H1 (cell line): Measurements from ENCODE around the gene WDR33.

ENCODE experiments used
- JUN ChIP-seq: IDR thresholded peaks from 2 replicates; pipeline ENCODE4 v1.6.1; 2011; ENCODE audit warnings: low read depth, mild to moderate bottlenecking, improper control_type of control experiment, low read length
- RNF2 ChIP-seq: fragments of 200-900, 300-1000 bp; sonication (generic); IDR thresholded peaks from 2 replicates; pipeline ENCODE4 v1.7.1; 2016; ENCODE audit warnings: borderline replicate concordance, low read depth, mild to moderate bottlenecking, antibody characterized with exemption, low read length; ENCODE audit not compliant: poor library complexity, severe bottlenecking; ENCODE audit errors: missing control alignments
- TF ChIP-seq, protein P1 (sequence below), 3 experiments: IDR thresholded peaks; 1 replicate in 2 of 3; 2 replicates in 1 of 3; pipeline versions ENCODE4 v1.5.1 to v1.6.1; 2011; ENCODE audit warnings: low read length in 3 of 3, mild to moderate bottlenecking in 3 of 3, inconsistent platforms in 2 of 3, low read depth in 1 of 3, moderate library complexity in 1 of 3; ENCODE audit not compliant: insufficient read depth in 1 of 3; ENCODE audit errors: control extremely low read depth in 1 of 3

DNA sequence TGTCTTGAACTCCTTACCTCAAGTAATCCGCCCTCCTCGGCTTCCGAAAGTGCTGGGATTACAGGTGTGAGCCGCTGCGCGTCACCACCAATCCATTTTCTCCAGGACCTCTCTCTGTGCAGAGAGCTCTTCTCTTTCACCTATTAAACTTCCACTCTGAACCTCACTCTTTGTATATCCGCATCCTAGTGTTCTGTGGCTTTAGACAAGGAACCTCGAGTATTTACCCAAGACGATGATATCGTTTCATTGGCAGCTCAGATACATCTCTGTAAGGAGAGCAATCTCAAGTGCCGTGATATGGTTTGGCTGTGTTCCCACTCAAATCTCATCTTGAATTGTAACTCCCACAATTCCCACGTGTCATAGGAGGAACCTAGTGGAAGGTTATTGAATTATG, 15.1 kb upstream of the WDR33 start:
- TF ChIP-seq RNF2, result no peak
- TF ChIP-seq, protein P1, sequence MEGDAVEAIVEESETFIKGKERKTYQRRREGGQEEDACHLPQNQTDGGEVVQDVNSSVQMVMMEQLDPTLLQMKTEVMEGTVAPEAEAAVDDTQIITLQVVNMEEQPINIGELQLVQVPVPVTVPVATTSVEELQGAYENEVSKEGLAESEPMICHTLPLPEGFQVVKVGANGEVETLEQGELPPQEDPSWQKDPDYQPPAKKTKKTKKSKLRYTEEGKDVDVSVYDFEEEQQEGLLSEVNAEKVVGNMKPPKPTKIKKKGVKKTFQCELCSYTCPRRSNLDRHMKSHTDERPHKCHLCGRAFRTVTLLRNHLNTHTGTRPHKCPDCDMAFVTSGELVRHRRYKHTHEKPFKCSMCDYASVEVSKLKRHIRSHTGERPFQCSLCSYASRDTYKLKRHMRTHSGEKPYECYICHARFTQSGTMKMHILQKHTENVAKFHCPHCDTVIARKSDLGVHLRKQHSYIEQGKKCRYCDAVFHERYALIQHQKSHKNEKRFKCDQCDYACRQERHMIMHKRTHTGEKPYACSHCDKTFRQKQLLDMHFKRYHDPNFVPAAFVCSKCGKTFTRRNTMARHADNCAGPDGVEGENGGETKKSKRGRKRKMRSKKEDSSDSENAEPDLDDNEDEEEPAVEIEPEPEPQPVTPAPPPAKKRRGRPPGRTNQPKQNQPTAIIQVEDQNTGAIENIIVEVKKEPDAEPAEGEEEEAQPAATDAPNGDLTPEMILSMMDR (IDR thresholded peaks at IDR 0.05; ENCODE audit: control extremely low read depth in 1 of 3, insufficient read depth in 1 of 3, low read depth in 1 of 3, low read length in 3 of 3), result no peak
- no peak for TF ChIP-seq JUN
